HK-2 (cell line): Measurements from ENCODE around the gene ITGAL.
A peak's percentile ranks its signal among the peaks of the same experiment; 100 is the strongest.

ENCODE experiments used
- DNase-seq: peaks from one replicate; pipeline ENCODE4 v3.0.0-alpha.2; 2018; ENCODE audit not compliant: unreplicated experiment

Gene ITGAL

GRCh38 chr16:30541502-30542329 is 69.2 kb downstream of the ITGAL start:
- no peak for DNase-seq

- DNase-seq, result no peak
These were observed 70.5 kb downstream of the ITGAL start for GRCh38 chr16:30543067-30543466.

GRCh38 chr16:30546115-30546514 is 73.6 kb downstream of the ITGAL start:
- no peak for DNase-seq

- DNase-seq, result no peak
These were observed 76.1 kb downstream of the ITGAL start for GRCh38 chr16:30548416-30549253.

- no peak for DNase-seq
These were observed 79.2 kb downstream of the ITGAL start for GRCh38 chr16:30551781-30552180.

GRCh38 chr16:30552956-30553355 is 80.4 kb downstream of the ITGAL start:
- no peak for DNase-seq

- no peak for DNase-seq
These were observed 80.9 kb downstream of the ITGAL start for GRCh38 chr16:30553393-30553899.

- no peak for DNase-seq
These were observed 82.2 kb downstream of the ITGAL start for GRCh38 chr16:30554557-30555314.

GRCh38 chr16:30555315-30556124 is 83.0 kb downstream of the ITGAL start:
- no peak for DNase-seq

GRCh38 chr16:30556125-30556473 is 83.6 kb downstream of the ITGAL start:
- no peak for DNase-seq

- no peak for DNase-seq
These were observed 85.1 kb downstream of the ITGAL start for GRCh38 chr16:30557707-30557956.

- DNase-seq, result peak; percentile 93
These were observed 85.6 kb downstream of the ITGAL start, which contains the start of gene ZNF764 for GRCh38 chr16:30557957-30558788. TSS of gene ZNF764 (minus strand) at chr16:30558374. CDS start at chr16:30558182, 192 bp downstream.

- DNase-seq, result no peak
These were observed 86.3 kb downstream of the ITGAL start for GRCh38 chr16:30558789-30559377.

GRCh38 chr16:30559690-30560089 is 87.1 kb downstream of the ITGAL start:
- DNase-seq, result no peak

GRCh38 chr16:30561089-30561816 is 88.7 kb downstream of the ITGAL start:
- no peak for DNase-seq

- DNase-seq, result no peak
These were observed 89.5 kb downstream of the ITGAL start for GRCh38 chr16:30562021-30562420.

GRCh38 chr16:30565526-30565925 is 93.0 kb downstream of the ITGAL start:
- DNase-seq, result no peak

GRCh38 chr16:30565984-30566383 is 93.4 kb downstream of the ITGAL start:
- DNase-seq, result no peak

GRCh38 chr16:30566531-30566930 is 94.0 kb downstream of the ITGAL start:
- no peak for DNase-seq
